Muscle layer of duodenum (tissue), 2 donors: Measurements from ENCODE around the gene CST7.
A peak's percentile ranks its signal among the peaks of the same experiment; 100 is the strongest.

ENCODE experiments used
- H3K27ac ChIP-seq: one replicate; pipeline ENCODE4 v1.7.0; 2013; ENCODE audit warnings: mild to moderate bottlenecking, low read length
- H3K27me3 ChIP-seq: one replicate; pipeline ENCODE4 v1.7.0; 2013; ENCODE audit warnings: low read depth, mild to moderate bottlenecking, control low read depth, low read length
- H3K36me3 ChIP-seq, 2 donors: one replicate each; pipeline ENCODE4 v1.7.0; 2013; ENCODE audit warnings: low read length in 2 of 2, control low read depth in 1 of 2, mild to moderate bottlenecking in 1 of 2; ENCODE audit not compliant: insufficient read depth in 2 of 2, control insufficient read depth in 1 of 2
- H3K4me1 ChIP-seq, 2 donors: one replicate each; pipeline ENCODE4 v1.7.0; 2013; ENCODE audit warnings: low read length in 2 of 2, mild to moderate bottlenecking in 2 of 2, control low read depth in 1 of 2, moderate library complexity in 1 of 2; ENCODE audit not compliant: insufficient read depth in 2 of 2, control insufficient read depth in 1 of 2
- H3K4me3 ChIP-seq, 2 donors: one replicate each; pipeline ENCODE4 v1.7.0; 2013; ENCODE audit warnings: low read length in 2 of 2, low read depth in 1 of 2, mild to moderate bottlenecking in 1 of 2
- H3K9me3 ChIP-seq, 2 donors: one replicate each; pipeline ENCODE4 v1.7.0; 2013; ENCODE audit warnings: low read length in 2 of 2, control low read depth in 1 of 2, mild to moderate bottlenecking in 1 of 2; ENCODE audit not compliant: control insufficient read depth in 1 of 2
- donor health status: healthy.

CST7 gene

GRCh38 chr20:24948939-24949679 lies at the start of gene CST7:
CST7 (plus strand) TSS chr20:24949269; CDS start chr20:24949506, 237 bp downstream.
- peaks cover 0 to 2% of the 10 kb centered on the region in 2 donors for H3K9me3 ChIP-seq
- H3K36me3 ChIP-seq, result no peaks in the 10 kb centered on the region
- H3K4me1 ChIP-seq, result peaks cover 0 to 2% of the 10 kb centered on the region in 2 donors
- no peaks in the 10 kb centered on the region for H3K27me3 ChIP-seq
- peak within 1 kb of the TSS; percentile 11 to 33 for H3K4me3 ChIP-seq
- peak within 1 kb of the TSS; percentile 23 for H3K27ac ChIP-seq

DNA sequence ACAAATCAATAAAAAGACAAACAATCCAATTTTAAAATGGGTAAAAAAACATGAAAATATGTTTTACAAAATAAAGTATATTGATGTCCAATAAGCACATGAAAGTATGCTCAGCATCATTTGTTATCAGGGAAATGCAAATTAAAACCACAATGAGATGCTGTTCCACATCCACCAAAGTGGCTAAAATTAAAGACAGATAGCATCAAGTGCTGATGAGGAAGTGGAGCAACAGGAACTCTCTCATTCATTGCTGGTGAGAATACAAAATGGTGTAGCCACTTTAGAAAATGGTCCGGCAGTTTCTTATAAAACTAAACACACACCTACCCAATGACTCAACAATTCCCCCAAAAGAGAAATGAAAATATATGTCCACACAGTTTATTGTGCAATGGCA lies 42.3 kb upstream of the CST7 start:
- H3K27me3 ChIP-seq, result no peaks in the 10 kb centered on the region
- H3K9me3 ChIP-seq, result peaks cover 16 to 20% of the 10 kb centered on the region in 2 donors
- no peak overlapping the region for H3K4me3 ChIP-seq
- no peak overlapping the region for H3K27ac ChIP-seq
- H3K36me3 ChIP-seq, result no peaks in the 10 kb centered on the region
- H3K4me1 ChIP-seq, result no peaks in the 10 kb centered on the region

GRCh38 chr20:24908642-24909041 lies 40.4 kb upstream of the CST7 start:
- no peak overlapping the region for H3K27ac ChIP-seq
- H3K36me3 ChIP-seq, result no peaks in the 10 kb centered on the region
- no peaks in the 10 kb centered on the region for H3K27me3 ChIP-seq
- H3K4me1 ChIP-seq, result no peaks in the 10 kb centered on the region
- peaks cover 16 to 20% of the 10 kb centered on the region in 2 donors for H3K9me3 ChIP-seq
- no peak overlapping the region for H3K4me3 ChIP-seq

- H3K9me3 ChIP-seq, result peaks cover 16 to 20% of the 10 kb centered on the region in 2 donors
- H3K4me1 ChIP-seq, result no peaks in the 10 kb centered on the region
- H3K27ac ChIP-seq, result no peak overlapping the region
- no peaks in the 10 kb centered on the region for H3K36me3 ChIP-seq
- no peak overlapping the region for H3K4me3 ChIP-seq
- no peaks in the 10 kb centered on the region for H3K27me3 ChIP-seq
Observed at GRCh38 chr20:24909086-24909780, 39.8 kb upstream of the CST7 start.

DNA sequence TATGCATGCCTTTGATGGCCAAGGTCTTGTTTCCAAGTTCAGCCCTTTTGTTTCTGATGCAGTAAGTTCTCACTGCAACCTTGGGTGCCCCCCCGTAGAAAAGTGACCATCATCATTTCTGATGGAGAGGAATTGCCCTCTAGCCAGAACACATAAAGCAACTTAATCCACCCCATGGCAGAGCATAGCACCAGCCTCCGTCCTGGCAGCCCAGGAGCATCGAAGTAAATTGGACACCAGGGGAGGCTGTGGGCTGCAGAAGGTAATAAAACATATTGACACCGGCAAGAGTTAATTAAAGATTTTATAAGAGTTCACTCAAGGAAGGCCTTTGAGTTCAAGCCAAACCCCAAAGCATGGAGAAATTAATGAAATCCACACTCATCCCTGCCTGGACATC lies 39.2 kb upstream of the CST7 start:
- H3K27ac ChIP-seq, result no peak overlapping the region
- H3K9me3 ChIP-seq, result peaks cover 16 to 20% of the 10 kb centered on the region in 2 donors
- H3K4me3 ChIP-seq, result no peak overlapping the region
- no peaks in the 10 kb centered on the region for H3K36me3 ChIP-seq
- H3K27me3 ChIP-seq, result no peaks in the 10 kb centered on the region
- no peaks in the 10 kb centered on the region for H3K4me1 ChIP-seq

DNA sequence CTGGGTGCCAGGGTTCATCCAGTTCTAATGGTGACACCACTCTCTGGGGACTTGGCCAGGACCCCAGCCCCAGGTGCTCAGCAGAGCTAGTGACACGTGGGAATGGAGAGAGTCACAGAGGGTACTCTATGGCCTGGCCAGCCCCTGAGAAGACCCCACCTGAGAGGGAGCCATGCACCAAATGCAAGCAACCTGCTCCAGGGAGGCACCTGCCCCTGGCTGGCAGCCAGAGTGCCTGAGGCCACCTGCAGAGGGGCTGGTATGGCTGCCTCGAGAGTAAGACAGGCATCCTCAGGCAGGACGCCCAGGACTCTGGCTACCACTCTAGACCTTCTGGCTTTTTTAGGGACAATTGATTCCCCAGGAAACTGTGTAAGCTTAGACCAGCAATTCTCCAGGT lies 38.6 kb upstream of the CST7 start:
- Histone ChIP-seq H3K36me3 (no peaks in the 10 kb centered on the region), H3K4me3 (no peak overlapping the region)

DNA sequence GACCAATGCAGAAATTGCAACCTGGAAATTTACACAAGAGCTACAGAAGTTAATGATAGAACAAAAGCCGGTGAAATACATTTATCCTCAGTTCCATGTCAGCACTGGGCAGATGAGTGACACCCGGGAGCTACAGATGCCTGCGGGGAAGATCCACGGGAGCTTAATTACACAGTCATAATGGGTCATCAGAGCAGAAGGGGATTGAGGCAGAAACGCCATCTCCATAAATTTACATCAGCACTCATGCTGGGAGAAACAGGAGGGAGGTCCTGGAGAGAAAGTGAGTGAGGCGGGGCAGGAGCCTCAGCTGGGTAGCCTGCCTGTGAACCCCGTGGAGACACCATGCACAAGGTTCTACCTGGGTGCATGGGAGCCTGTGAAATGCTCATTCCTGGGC lies 37.6 kb upstream of the CST7 start:
- Histone ChIP-seq H3K27me3 (no peaks in the 10 kb centered on the region), H3K36me3 (no peaks in the 10 kb centered on the region), H3K4me1 (no peaks in the 10 kb centered on the region)

More for the DNA sequence above, 38.6 kb upstream of the CST7 start:
- H3K4me1 ChIP-seq, result no peaks in the 10 kb centered on the region
- no peaks in the 10 kb centered on the region for H3K27me3 ChIP-seq
- no peak overlapping the region for H3K27ac ChIP-seq
- H3K9me3 ChIP-seq, result peaks cover 16 to 20% of the 10 kb centered on the region in 2 donors

GRCh38 chr20:24912397-24913075 lies 36.5 kb upstream of the CST7 start:
- no peak overlapping the region for H3K27ac ChIP-seq
- no peak overlapping the region for H3K4me3 ChIP-seq
- no peaks in the 10 kb centered on the region for H3K4me1 ChIP-seq
- peaks cover 8 to 11% of the 10 kb centered on the region in 2 donors for H3K9me3 ChIP-seq
- H3K36me3 ChIP-seq, result no peaks in the 10 kb centered on the region
- H3K27me3 ChIP-seq, result no peaks in the 10 kb centered on the region

More for the DNA sequence above, 37.6 kb upstream of the CST7 start:
- H3K9me3 ChIP-seq, result peaks cover 16 to 20% of the 10 kb centered on the region in 2 donors
- no peak overlapping the region for H3K4me3 ChIP-seq
- H3K27ac ChIP-seq, result no peak overlapping the region

DNA sequence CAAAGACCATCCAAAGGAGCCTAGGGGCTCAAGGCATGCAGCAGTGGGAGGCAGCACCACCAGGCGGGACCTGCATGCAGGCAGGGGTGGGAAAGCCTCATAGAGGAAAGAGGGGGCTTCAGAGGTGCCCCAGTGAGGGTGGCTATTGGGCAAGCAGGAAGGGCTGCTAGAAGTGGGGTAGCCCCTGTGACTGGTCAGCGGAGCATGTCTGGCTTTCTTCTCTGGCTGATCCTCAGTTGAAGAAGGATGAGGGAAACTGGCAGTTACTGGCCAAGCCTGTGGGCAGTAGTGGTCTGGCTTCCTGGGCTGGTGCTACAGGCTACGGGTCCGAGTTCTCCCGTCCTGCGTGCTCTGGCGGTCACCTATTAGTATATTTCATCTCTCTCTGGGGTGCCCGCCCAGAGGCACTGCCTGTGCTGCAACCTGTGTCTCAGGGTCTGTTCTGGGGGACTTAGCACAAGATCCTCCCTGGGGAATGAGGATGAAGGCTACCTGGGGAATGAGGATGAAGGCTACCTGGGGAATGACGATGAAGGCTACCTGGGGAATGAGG lies 35.9 kb upstream of the CST7 start:
- Histone ChIP-seq H3K4me3 (no peak overlapping the region), H3K27ac (no peak overlapping the region), H3K9me3 (peaks cover 7 to 8% of the 10 kb centered on the region in 2 donors), H3K27me3 (no peaks in the 10 kb centered on the region), H3K4me1 (peaks cover 0 to 3% of the 10 kb centered on the region in 2 donors), H3K36me3 (no peaks in the 10 kb centered on the region)

DNA sequence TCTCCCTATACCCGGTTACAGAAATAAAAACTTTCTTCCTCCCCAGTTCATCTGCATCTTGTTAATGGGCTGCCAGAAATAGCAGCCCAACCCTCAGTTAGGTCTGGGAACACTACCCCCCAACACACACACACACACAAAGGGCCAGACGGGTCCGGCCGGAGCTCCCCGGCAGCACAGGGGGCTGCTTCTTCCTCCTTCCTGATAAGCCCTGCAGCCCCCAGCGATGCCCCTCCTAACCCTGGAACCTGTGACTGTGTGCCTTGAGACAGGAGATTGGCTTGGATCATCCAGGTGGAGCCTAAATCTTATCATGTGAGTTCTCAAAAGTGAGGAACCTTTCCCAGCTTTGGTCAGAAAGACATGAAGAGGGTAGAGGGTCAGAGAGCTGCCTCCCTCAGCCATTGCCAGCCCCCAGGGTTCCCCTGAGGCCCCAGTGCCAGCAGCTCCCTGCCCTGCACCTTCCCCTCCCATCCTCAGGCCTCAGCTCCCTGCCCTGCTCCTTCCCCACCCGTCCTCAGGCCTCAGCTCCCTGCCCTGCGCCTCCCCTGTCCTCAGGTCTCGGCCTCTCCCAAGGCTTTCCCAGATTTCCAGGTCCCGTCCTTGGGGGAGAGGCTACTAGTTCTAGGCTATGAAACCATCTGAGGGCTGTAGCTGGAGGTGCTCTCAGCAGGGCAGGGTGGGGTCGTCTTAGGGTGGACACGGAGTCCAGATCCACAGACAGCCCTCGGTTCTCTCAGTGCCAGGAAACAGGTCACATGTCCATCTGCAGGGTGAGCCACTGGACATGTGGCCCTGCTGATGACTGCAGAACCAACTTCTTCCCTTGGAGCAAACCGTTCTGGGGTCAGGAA lies 34.5 kb upstream of the CST7 start:
- Histone ChIP-seq H3K27me3 (no peaks in the 10 kb centered on the region), H3K27ac (no peak overlapping the region), H3K4me1 (peaks cover 0 to 4% of the 10 kb centered on the region in 2 donors), H3K36me3 (no peaks in the 10 kb centered on the region), H3K4me3 (no peak overlapping the region), H3K9me3 (no peaks in the 10 kb centered on the region)
